Stimulated activated CD4-positive, alpha-beta T cell treated with anti-CD3 and anti-CD28 coated beads, Interleukin-4, amount 100 ng/mL, for 4 hours (primary cell): ENCODE measurements around the gene EXOC6B.

Experiments
- DNase-seq, 2 experiments: peaks; one replicate each; pipeline ENCODE4 v3.0.0-alpha.2; 2020

EXOC6B gene

DNA sequence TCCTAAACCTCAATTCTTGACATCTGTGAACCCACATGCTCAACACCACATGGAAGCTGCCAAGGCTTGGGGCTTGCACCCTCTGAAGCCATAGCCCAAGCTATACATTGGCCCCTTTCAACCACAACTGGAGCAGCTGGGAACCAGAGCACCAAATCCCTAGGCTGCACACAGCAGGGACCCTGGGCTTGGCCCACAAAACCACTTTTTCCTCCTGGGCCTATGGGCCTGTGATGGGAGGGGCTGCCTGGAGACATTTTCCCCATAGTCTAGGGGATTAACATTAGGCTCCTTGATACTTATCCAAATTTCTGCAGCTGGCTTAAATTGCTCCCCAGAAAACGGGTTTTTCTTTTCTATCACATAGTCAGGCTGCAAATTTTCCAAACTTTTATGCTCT, 40.3 kb downstream of the EXOC6B start:
- DNase-seq, result no peak

GRCh38 chr2:72782520-72782919, 43.3 kb downstream of the EXOC6B start:
- DNase-seq, result no peak

DNA sequence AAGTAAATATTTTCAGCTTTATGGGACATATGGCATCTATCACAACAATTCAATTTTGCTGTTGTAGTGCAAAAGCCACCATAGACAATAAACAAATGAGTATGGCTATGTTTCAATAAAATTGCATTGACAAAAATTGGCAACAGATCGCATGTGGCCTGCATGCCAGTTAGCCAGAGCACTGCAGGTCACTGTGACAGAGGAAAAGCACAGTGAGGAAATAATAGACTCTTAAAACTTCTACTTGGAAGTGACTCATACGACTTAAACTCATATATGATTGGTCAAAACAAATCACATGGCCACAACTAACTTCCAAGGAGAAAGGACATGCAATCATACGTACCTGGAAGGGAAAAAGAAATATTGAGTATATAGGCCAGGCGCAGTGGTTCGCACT, 44.4 kb downstream of the EXOC6B start:
- DNase-seq, result no peak

- DNase-seq, result no peak
Observed at GRCh38 chr2:72780477-72780876, 45.4 kb downstream of the EXOC6B start.

DNA sequence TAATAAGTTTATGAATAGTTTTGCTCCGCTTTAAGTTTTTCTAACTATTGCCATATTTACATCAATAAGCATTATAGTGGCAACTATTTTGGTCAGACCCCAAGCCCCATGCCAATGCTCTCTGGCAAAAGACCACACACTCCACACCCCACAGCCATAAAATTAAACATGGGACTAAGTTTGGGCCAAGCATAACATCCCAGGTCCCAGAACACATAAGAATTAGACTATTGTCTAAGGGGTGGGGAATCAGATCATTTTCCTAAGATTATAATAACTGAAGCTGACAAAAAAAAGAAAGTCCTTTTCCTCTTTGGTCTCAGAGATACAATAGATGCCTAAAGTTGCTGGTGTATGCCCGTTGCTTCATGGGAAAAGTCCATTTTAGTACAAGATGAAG, 46.3 kb downstream of the EXOC6B start:
- no peak for DNase-seq

GRCh38 chr2:72778410-72778809, 47.4 kb downstream of the EXOC6B start:
- DNase-seq, result no peak

GRCh38 chr2:72770879-72771461, 54.9 kb downstream of the EXOC6B start:
- peak; percentile 10 to 19 for DNase-seq

DNA sequence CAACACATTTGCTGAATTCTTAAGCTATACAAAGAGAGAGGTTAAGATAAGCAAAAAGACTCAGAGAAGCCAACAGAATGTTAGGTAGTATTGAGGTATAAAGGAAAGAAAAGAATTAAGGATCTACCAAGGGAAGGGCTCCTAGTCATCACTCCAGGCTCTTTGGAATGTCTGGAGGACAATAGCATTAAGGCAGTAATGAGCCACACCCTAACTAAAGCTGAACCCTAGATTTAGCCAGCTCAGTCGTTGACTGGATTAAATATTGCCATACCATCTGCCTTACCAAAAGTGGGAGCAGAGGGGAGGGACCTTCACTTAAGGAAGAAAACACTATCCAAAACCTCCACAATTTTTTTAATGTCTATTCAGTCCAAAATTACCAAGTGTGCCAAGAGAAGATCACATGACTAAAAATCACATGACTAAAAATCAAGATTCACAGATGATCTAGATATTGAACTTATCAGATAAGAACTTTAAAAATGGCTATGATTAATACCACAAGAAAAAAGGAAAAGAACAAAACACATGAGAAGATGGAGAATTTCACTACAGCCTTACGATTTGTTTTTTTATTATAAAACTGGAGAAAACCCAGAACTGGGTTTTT, 59.7 kb downstream of the EXOC6B start:
- no peak for DNase-seq

GRCh38 chr2:72762276-72762675, 63.6 kb downstream of the EXOC6B start:
- no peak for DNase-seq

- DNase-seq, result no peak
Observed at GRCh38 chr2:72759755-72760154, 66.1 kb downstream of the EXOC6B start.

- DNase-seq, result no peak
Observed at GRCh38 chr2:72757177-72757775, 68.6 kb downstream of the EXOC6B start.

DNA sequence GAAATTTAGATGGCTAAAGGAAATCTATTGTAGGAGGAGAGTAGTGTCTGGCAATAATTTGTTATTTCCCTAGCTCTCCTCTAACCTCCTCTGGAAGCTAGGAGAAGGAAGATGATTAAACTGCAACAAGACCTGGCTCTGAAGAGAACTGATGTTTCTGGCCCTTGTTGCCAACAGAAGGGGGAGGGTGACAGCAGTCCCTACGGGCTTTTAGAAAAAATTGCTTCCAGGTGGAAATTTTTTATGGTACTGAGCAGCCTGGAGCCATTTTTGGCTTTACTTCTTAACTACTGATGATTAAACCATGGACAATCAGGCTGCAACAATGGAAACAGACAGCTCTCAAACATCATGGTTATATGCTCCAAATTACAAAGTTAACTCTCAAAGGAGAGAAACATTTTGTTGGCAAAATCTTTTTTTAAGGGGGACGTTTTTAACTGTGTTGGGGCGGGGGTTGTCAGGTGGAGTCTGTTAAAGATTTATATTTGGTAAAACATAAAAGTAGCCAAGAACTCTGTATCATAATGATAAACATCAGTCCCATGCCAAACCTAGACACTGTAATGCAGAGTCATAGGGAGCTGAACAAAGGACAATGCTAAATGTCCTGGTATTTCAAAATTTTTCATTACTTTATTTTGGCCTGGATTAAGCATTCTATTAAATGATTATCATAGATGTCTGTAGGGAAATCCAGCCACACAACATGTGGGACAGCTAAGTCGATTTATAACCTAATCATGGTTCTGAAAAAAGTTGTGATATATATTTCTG, 70.0 kb downstream of the EXOC6B start:
- DNase-seq, result no peak

- DNase-seq, result no peak
Observed at GRCh38 chr2:72754628-72755320, 71.1 kb downstream of the EXOC6B start.

DNA sequence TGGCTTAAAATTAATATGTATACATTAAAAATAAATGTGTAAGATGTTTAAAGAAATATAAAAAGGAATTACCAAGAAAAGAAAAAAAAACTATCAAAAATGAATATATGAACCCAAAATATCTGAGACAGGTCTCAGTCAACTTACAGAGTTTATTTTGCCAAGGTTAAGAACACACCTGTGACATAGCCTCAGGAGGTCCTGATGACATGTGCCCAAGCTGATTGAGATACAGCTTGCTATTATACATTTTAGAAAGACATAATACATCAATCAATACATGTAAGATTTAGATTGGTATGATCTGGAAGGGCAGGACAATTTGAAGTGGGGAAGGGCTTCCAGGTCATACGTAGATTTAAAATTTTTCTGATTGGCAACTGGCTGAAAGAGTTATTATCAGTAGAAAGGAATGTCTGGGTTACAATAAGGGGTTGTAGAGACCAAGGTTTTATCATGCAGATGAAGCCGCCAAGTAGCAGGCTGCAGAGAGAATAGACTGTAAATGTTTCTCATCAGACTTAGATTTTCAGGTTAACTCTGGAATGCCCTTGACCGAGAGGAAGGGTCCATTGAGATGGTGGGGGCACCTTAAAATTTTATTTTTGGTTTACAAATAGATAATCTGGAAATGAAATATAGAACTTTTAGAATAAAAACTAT, 74.7 kb downstream of the EXOC6B start:
- no peak for DNase-seq

DNA sequence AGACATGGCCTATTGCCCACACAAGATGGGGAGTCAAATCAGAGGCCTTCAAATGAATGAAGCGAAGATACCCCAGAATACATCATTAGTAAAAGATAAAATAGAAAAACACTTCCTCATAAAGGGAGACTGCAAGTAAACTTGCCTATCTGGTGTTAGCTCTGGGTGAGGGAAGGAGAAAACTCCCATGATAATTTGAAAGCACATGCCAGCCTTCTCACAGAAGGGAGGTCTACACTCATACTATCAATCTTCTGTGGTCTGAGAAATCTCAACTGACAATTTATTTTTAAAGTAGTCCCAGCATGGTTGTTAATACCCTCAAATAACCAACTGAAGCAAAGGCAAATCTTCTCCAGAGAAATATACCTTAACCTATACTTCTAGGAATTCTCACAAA, 75.4 kb downstream of the EXOC6B start:
- no peak for DNase-seq

- DNase-seq, result no peak
Observed at GRCh38 chr2:72747344-72747743, 78.5 kb downstream of the EXOC6B start.

DNA sequence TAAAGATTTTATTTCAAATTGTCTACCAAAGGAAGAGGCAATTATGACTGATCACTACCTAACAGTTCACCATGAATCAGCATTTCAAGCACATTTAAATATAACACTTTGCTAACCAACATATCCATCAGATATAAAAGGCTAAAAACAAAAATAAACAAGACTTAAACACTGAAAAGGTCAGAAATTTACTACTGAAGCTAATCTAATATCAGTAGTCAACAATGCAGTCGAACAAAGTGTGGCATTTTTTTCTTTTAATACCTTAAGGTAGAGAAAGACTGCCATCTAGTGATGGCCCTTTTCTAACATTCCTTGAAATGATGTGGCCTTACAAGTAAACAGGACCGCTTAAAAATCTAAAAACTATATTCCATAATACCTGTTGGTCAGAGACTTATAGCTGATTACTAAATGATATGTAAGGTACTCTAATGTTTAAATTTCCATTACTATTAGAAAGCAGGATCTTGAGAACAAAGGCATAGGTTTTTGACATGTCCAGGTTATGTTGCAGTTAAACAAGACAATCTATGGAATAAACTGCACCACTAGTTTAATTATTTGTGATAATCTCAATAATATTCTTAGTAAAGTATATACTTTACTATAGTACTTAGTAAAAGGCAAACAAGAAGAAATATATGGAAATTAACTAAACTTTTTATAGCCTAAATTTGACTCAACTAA, 80.0 kb downstream of the EXOC6B start:
- DNase-seq, result no peak

DNA sequence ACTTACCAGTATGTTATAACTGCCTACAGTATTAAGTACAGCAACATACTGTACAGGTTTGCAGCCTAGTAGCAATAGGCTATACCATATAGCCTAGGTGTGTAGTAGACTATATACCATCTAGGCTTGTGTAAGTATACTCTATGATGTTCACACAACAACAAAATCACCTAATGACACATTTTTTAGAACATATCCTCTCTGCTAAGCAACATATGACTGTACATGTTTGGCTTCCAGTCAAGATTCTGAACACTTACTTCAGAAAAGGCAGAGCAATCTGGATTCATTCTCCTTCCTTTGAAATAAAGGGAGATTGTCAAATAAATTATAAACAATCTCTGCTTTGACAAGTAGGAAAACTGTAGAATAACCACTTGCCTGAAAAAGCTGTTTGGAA, 81.8 kb downstream of the EXOC6B start:
- DNase-seq, result no peak

GRCh38 chr2:72743481-72743880, 82.4 kb downstream of the EXOC6B start:
- no peak for DNase-seq

- no peak for DNase-seq
Observed at GRCh38 chr2:72738096-72738495, 87.7 kb downstream of the EXOC6B start.

- DNase-seq, result no peak
Observed at GRCh38 chr2:72734432-72734831, 91.4 kb downstream of the EXOC6B start.

DNA sequence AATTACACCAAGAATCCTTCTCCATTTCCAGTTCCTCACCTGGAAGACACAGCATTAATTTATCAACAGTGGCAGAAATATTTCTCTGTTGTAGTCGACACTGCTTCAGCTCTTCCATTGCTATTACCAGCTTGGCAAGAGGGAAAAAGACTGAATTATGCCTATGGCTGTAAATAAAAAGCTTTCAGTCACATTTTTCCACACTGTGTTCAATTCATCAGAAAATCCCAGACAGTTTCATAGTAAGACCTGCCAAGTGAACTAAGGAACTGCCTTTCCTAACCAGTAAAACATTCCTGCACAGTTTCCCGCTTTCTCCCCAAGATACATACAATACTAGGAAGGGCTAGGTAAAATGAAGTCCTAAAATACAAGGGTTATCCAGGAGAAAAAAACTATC, 94.7 kb downstream of the EXOC6B start:
- DNase-seq, result no peak
